SK-N-SH (cell line): ENCODE results near the gene ROM1.

Experiments
- CTCF ChIP-seq: fragments of 200-600 bp; sonication (generic); IDR thresholded peaks from 2 replicates; pipeline ENCODE4 v1.6.1; 2017; ENCODE audit warnings: antibody characterized with exemption, mild to moderate bottlenecking, moderate library complexity
- EP300 ChIP-seq, 2 experiments: IDR thresholded peaks; 2 replicates each; pipeline versions ENCODE4 v1.4.0 to v1.6.1; 2012; ENCODE audit warnings: borderline replicate concordance in 1 of 2, low read depth in 1 of 2, low read length in 1 of 2
- EZH2phosphoT487 ChIP-seq: fragments of 200-600 bp; sonication (generic); IDR thresholded peaks from 2 replicates; pipeline ENCODE4 v1.6.1; 2017; ENCODE audit warnings: low read depth, mixed run types, mild to moderate bottlenecking, antibody characterized with exemption, moderate library complexity, borderline replicate concordance
- GABPA ChIP-seq: IDR thresholded peaks from 2 replicates; pipeline ENCODE4 v1.4.0; 2012; ENCODE audit warnings: low read depth, mild to moderate bottlenecking
- JUND ChIP-seq: IDR thresholded peaks from 2 replicates; pipeline ENCODE4 v1.4.0; 2012
- MAX ChIP-seq: IDR thresholded peaks from 2 replicates; pipeline ENCODE4 v1.4.0; 2012; ENCODE audit warnings: low read depth
- MEF2A ChIP-seq: IDR thresholded peaks from 2 replicates; pipeline ENCODE4 v1.4.0; 2012; ENCODE audit warnings: low read depth, borderline replicate concordance
- MXI1 ChIP-seq: IDR thresholded peaks from 2 replicates; pipeline ENCODE4 v1.6.1; 2012; ENCODE audit warnings: mild to moderate bottlenecking, low read depth, low read length, improper control_type of control experiment
- POLR2AphosphoS5 ChIP-seq: IDR thresholded peaks from 2 replicates; pipeline ENCODE4 v1.6.1; 2012; ENCODE audit warnings: low read depth, low read length
- RCOR1 ChIP-seq: fragments of 150-350 bp; IDR thresholded peaks from 2 replicates; pipeline ENCODE4 v1.6.1; 2017; ENCODE audit warnings: antibody characterized with exemption, low read length
- RFX5 ChIP-seq: IDR thresholded peaks from 2 replicates; pipeline ENCODE4 v1.6.1; 2012; ENCODE audit warnings: mild to moderate bottlenecking, improper control_type of control experiment, low read length
- SIN3A ChIP-seq: IDR thresholded peaks from 2 replicates; pipeline ENCODE4 v1.6.1; 2012; ENCODE audit warnings: low read depth, mild to moderate bottlenecking, low read length, moderate library complexity, borderline replicate concordance
- TAF1 ChIP-seq: IDR thresholded peaks from 2 replicates; pipeline ENCODE4 v1.6.1; 2012; ENCODE audit warnings: low read depth, mild to moderate bottlenecking, low read length, moderate library complexity, borderline replicate concordance
- USF2 ChIP-seq: fragments of 150-350 bp; IDR thresholded peaks from 2 replicates; pipeline ENCODE4 v1.6.1; 2017; ENCODE audit warnings: antibody characterized with exemption, low read length, low read depth, borderline replicate concordance

- TF ChIP-seq USF2 (no peak), CTCF (no peak), GABPA (no peak), SIN3A (no peak), MEF2A (no peak), EZH2phosphoT487 (no peak), JUND (no peak), MXI1 (no peak), RFX5 (no peak), EP300 (IDR thresholded peaks at IDR 0.05; ENCODE audit: borderline replicate concordance in 1 of 2, low read depth in 1 of 2, low read length in 1 of 2) (no peak), POLR2AphosphoS5 (no peak), TAF1 (no peak), RCOR1 (no peak), MAX (no peak)
These were observed 9.5 kb downstream of the ROM1 start for GRCh38 chr11:62622476-62623089.
